IPS-20b (cell line): ENCODE results near the gene CFAP45.

ENCODE experiments used
- H3K27ac ChIP-seq: one replicate; pipeline ENCODE4 v1.5.1; 2013; ENCODE audit warnings: low read length
- H3K27me3 ChIP-seq: 2 replicates; pipeline ENCODE4 v1.6.1; 2013; ENCODE audit warnings: mild to moderate bottlenecking, low read length, inconsistent platforms; ENCODE audit not compliant: insufficient read depth
- H3K36me3 ChIP-seq: 2 replicates; pipeline ENCODE4 v1.6.1; 2013; ENCODE audit warnings: low read depth, mild to moderate bottlenecking, inconsistent platforms, low read length, moderate library complexity; ENCODE audit not compliant: insufficient read depth
- H3K4me1 ChIP-seq: 2 replicates; pipeline ENCODE4 v1.6.1; 2013; ENCODE audit warnings: mild to moderate bottlenecking, control low read depth, inconsistent platforms, low read length, moderate library complexity; ENCODE audit not compliant: insufficient read depth
- H3K4me3 ChIP-seq: 2 replicates; pipeline ENCODE4 v1.5.1; 2013; ENCODE audit warnings: mild to moderate bottlenecking, low read length, inconsistent platforms
- H3K9ac ChIP-seq: 2 replicates; pipeline ENCODE4 v1.6.1; 2013; ENCODE audit warnings: low read depth, mild to moderate bottlenecking, inconsistent platforms, low read length, moderate library complexity
- H3K9me3 ChIP-seq: 2 replicates; pipeline ENCODE4 v1.6.1; 2013; ENCODE audit warnings: mild to moderate bottlenecking, low read depth, low read length, inconsistent platforms; ENCODE audit not compliant: insufficient read depth

Gene CFAP45

DNA sequence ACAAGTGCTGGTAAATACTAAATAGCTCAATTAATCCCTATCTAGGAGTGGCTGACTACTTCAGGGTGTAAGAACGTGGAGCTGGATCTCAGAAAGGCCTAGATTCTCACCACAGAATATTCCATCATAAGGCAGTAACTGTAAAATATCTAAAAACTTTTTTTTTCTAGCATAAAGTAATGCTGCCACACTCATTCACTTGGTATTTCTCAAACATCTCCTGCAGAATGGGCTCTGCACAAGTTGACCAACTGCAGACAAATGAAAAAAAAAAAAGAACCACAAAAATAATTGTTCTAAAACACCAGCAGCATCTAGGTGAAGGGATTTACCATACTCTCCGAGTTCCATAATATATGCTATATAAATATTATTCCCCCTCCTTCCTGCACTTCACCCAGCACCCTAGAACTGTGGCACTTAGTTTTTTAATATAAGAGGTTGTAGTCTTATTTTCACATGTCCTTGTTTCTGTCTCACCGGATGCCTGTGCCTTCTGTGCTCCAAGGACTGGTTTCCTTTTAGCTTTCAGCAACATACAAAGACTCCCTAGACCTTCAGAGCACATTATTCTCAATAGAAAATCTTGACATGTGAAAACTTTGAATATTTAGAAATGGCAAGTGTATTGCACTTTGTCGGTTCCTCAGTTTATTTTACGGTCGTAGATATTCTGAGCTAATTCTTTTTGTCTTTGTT lies 46.4 kb downstream of the CFAP45 start:
- Histone ChIP-seq H3K27me3 (peaks cover 49% of the 10 kb centered on the region), H3K9ac (no peak overlapping the region; the same call in 1 of the 2 replicates), H3K36me3 (no peaks in the 10 kb centered on the region), H3K4me1 (peaks cover 5% of the 10 kb centered on the region), H3K4me3 (peak overlapping the region; percentile 67), H3K9me3 (no peaks in the 10 kb centered on the region), H3K27ac (no peak overlapping the region)

DNA sequence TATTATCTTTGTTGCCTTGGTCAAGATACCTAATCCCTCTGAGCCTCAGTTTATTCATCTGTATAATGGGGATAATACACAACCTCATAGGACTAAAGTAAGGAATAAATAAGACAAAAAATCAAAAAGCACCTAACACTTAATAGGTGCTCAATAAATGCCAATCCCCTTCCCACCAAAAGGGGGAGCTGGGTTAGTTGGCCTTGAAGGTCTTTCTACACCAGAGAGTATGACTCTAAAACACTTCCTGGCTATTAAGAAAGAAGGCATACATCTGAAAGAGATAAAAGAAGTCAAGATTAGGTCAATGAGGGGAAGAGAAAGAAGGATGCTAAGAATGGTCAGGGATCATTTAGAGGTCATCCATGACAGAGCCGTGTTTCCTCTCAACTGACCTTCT lies 48.6 kb downstream of the CFAP45 start:
- Histone ChIP-seq H3K27me3 (peaks cover 42% of the 10 kb centered on the region), H3K4me1 (peaks cover 5% of the 10 kb centered on the region), H3K9ac (no peak overlapping the region), H3K36me3 (no peaks in the 10 kb centered on the region), H3K27ac (no peak overlapping the region), H3K9me3 (no peaks in the 10 kb centered on the region), H3K4me3 (no peak overlapping the region)

DNA sequence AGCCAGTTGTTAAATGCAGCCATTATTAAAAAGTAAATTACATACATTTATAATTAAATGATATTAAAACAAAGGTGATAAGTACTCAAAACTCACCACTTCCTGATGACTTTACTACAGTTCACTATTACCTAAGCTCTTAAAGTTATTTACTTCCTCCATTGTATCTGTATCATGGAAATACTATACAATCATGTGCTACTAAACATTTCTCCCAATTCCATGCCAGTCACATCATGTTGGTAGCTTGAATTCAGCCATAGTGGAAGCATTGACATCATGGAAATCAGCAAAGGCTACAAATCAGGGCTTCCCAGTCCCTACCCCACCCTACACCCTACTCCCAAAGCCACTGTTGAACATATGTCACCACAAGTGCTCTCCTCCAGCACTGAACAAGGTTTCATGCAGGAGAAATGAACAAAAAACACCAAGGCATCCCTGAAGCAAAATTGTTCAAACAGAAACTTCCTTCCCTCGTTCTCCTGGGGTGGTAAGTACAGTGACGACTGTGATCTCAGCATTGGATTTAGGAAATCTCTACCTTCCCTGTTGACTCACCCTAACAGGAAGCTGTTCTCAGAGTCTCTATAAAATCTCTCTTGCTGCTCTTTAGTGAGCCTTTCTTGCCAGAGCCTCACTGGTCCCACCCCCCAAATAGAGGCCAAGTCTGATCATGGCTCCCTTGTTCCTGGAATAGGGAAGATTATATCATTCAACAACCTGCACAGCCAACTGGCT lies 50.2 kb downstream of the CFAP45 start:
- no peak overlapping the region for H3K4me3 ChIP-seq
- H3K9me3 ChIP-seq = no peaks in the 10 kb centered on the region
- no peak overlapping the region for H3K9ac ChIP-seq
- H3K27ac ChIP-seq = no peak overlapping the region
- H3K36me3 ChIP-seq = no peaks in the 10 kb centered on the region
- H3K27me3 ChIP-seq = peaks cover 26% of the 10 kb centered on the region
- H3K4me1 ChIP-seq = peaks cover 5% of the 10 kb centered on the region

DNA sequence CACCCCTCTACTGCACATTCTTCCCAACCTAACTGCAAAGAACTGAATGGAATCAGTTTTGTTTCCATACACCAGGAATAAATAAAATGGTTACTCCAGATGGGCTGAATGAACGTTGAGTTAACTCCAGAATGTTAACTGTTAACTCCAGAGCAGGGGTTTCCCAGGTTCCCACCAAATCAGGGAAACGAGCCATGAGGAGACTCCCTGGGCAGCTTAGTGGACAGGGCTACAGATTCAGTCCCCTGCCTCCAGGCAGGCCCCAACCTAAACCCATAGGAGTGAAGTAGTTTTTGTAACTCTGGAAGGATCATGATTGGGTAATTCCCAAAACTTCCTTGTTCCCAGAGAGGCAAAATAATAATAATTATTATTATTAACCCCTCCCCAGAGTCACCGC lies 51.6 kb downstream of the CFAP45 start:
- Histone ChIP-seq H3K27me3 (peaks cover 11% of the 10 kb centered on the region), H3K27ac (no peak overlapping the region), H3K4me3 (no peak overlapping the region)

DNA sequence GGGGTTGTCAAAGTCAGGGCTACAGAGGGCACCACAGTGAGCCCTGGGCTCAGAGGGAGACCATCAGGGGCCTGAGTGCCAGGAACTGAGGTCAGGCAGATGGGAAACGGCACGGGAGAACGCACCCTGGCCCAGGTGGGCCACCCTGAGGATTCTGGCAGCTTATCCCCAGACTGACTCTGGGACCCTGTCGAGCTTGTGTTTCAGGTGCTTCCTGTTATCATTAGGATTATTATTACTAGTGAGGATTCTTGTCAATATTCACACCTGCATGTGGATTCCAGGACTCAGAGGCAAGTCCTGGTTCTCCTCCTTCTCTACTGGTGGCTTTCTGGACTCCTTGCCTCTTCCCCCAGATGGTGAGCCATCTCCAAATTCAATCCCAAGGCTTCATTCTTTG lies 52.7 kb downstream of the CFAP45 start:
- Histone ChIP-seq H3K4me1 (peaks cover 2% of the 10 kb centered on the region; the same call in 1 of the 2 replicates), H3K4me3 (no peak overlapping the region), H3K9ac (no peak overlapping the region), H3K9me3 (no peaks in the 10 kb centered on the region), H3K27me3 (no peaks in the 10 kb centered on the region), H3K36me3 (no peaks in the 10 kb centered on the region), H3K27ac (no peak overlapping the region)

More for the DNA sequence above, 51.6 kb downstream of the CFAP45 start:
- H3K4me1 ChIP-seq = peaks cover 2% of the 10 kb centered on the region; the same call in 1 of the 2 replicates
- no peaks in the 10 kb centered on the region for H3K36me3 ChIP-seq
- no peaks in the 10 kb centered on the region for H3K9me3 ChIP-seq
- H3K9ac ChIP-seq = no peak overlapping the region

DNA sequence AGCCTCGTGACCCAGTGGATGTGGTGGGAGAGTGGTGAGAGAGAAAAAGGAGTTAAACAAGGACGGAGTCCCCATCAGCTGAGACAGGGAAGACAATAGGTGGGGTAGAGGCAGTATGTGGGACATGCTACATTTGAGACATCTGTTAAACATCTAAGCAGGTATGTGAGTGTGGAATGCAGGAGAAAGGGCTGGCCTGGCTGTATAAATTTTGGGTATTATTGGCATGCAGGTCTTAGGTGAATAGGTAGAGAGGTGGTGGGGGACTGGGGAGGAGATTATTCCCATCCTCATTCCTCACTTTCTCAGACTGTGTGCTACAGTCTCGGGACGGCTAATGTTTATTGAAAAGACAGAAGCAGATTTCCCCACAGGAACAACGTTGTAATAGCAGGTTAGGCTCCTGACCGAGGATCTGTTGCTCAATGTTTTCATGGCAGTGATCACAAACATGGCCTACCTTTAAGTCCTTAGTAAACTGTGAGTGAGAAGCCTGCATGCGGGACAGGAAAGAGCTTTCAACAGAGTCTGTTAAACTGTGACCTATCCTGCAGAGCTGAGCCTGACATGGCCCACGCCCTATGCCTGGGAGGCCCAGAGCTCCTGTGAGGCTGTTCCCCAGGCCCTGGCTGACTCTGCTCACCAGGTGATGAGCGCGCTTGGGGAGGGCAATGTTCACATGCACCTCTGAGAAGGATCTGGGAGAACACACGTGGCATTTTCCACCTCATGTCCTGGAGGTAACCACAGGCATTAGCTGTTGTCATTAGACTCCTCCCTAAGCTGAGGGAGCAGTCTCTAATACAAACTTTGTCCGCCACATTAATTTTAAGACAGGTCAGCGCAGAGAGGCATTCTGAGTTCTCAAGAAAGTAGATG lies 54.0 kb downstream of the CFAP45 start:
- Histone ChIP-seq H3K27me3 (no peaks in the 10 kb centered on the region), H3K9me3 (no peaks in the 10 kb centered on the region), H3K4me3 (no peak overlapping the region), H3K27ac (no peak overlapping the region), H3K4me1 (peaks cover 2% of the 10 kb centered on the region; the same call in 1 of the 2 replicates), H3K36me3 (no peaks in the 10 kb centered on the region), H3K9ac (no peak overlapping the region)

DNA sequence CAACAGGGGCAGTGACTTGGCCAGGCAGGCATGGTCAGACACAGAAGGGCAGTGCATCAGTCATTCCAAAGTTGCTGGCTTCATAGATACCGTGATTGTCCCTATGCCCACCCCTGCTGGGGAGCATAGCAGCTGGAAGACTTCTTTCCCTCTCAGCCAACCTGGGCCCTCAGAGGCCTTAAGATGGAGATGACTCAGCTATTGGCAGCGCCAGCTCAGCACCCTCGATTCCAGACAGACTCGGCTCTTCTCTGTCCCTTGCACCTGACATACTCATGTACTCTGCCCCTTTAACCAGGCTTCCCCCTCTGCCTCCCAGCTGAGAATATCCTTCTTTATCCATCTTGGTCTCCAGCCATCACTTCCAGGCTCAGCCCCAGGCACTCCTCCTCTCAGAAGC lies 56.5 kb downstream of the CFAP45 start:
- no peaks in the 10 kb centered on the region for H3K9me3 ChIP-seq
- no peak overlapping the region for H3K4me3 ChIP-seq
- H3K27ac ChIP-seq = no peak overlapping the region
- H3K27me3 ChIP-seq = no peaks in the 10 kb centered on the region
- H3K4me1 ChIP-seq = no peaks in the 10 kb centered on the region
- H3K36me3 ChIP-seq = no peaks in the 10 kb centered on the region
- no peak overlapping the region for H3K9ac ChIP-seq

DNA sequence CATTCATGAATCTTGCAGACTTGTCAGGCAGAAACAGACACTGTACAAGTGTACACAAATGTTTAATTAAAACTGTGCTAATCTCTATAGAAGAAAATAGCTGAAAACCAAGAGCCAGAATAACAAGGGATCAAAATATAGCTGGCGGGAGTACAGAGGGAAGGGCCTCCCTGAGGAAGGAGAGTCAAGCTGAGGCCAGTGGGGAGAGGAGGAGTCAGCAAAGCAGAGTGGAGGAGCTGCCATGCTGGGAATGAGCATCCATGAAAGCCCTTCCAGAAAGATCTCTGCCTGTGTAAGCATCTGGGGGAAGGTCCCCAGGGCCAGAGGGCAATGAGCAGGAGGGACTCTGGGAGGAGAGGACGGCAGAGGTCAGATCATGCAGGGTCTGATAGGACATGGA lies 58.2 kb downstream of the CFAP45 start:
- Histone ChIP-seq H3K4me1 (no peaks in the 10 kb centered on the region), H3K27me3 (no peaks in the 10 kb centered on the region), H3K36me3 (no peaks in the 10 kb centered on the region), H3K9ac (no peak overlapping the region), H3K9me3 (no peaks in the 10 kb centered on the region), H3K4me3 (no peak overlapping the region), H3K27ac (no peak overlapping the region)

DNA sequence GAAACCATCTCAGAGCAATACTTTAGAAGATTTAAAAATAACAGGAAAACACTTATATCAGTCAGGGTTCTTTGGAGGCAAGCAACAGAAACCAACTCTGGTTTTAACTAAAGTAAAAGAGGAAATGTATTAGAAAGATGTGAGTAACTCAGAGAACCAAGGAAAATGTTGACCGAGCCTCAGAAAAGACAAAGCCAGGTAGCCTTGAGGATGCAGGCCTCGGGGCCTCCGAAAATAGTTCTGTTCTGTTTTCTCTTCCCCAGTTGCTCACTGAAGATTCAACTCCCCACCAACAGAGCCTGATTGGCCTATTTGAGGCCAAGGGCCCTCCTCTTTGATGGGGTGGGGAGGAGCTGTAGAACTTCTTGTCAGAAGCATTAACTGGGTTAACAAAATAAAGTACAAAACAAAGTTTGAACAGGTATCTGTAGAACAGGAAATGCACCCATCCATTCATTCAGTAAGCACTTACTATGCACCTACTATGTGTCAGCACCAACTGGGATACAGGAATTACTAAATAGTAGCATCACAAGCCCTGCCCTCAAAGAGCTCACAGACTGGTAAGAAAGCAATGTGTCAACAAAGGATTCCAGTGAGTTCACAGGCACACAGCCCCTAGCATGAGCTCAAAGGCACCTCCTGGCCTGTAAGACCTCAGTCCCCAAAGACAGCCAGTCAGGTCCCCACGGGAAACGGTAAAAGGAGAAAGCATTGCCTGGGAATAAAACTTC lies 60.7 kb downstream of the CFAP45 start:
- H3K4me3 ChIP-seq = no peak overlapping the region
- H3K27ac ChIP-seq = no peak overlapping the region
- H3K9me3 ChIP-seq = no peaks in the 10 kb centered on the region
- no peaks in the 10 kb centered on the region for H3K4me1 ChIP-seq
- H3K27me3 ChIP-seq = no peaks in the 10 kb centered on the region; the same call in 1 of the 2 replicates
- no peaks in the 10 kb centered on the region for H3K36me3 ChIP-seq
- H3K9ac ChIP-seq = no peak overlapping the region

DNA sequence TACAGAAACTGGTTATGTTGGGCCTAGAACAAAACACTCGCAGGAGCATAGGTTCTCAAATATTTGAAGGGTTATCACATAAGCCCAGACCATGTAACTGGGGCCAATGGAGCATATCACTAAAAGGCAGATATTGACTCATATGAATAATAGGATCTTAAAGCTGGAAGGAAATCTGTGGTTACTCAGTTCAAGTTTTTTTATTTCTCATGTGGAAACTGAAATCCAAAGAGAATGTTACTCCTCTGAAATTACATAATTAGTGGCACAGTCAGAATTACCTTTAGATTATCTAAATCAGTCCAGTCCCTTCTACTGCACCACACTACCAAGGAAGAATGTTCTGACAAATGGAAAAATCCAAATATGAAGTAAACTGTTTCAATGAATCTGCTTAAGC lies 61.2 kb downstream of the CFAP45 start:
- H3K4me3 ChIP-seq = no peak overlapping the region
- H3K9me3 ChIP-seq = no peaks in the 10 kb centered on the region
- H3K36me3 ChIP-seq = no peaks in the 10 kb centered on the region
- no peak overlapping the region for H3K27ac ChIP-seq
- H3K27me3 ChIP-seq = peaks cover 5% of the 10 kb centered on the region; the same call in 1 of the 2 replicates
- no peaks in the 10 kb centered on the region for H3K4me1 ChIP-seq
- H3K9ac ChIP-seq = no peak overlapping the region

DNA sequence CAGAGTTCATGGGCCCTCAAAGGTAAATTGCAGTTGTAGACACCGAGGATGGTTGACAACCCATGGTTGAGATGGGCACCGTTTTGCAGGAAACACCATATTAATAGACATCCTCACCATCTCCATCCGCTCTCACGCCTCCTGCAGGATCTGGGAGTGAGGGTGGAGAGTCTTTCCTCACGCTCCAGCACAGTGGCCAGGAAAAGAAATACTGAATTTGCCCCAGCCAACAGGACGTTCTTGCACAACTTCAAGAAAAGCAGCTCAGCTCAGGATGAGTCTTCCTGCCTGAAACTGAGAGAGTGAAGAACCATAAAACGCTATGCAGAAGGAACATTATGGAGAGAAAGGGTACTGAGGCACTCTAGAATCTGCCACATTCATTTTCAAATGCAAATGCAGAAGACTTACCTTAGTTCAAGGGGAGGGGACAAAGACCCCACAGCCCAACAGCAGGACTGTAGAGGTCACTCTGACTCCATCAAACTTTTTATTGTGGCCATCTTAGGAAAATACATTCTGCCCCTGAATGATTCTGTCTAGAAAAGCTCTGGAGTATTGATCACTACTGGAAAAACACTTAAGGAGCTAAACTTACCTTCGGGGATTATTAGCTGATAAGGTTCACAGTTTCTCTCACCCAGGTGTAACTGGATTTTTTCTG lies 64.0 kb downstream of the CFAP45 start:
- Histone ChIP-seq H3K4me3 (no peak overlapping the region), H3K9me3 (no peaks in the 10 kb centered on the region), H3K4me1 (peaks cover 14% of the 10 kb centered on the region), H3K27ac (no peak overlapping the region), H3K9ac (no peak overlapping the region), H3K36me3 (no peaks in the 10 kb centered on the region), H3K27me3 (peaks cover 26% of the 10 kb centered on the region)
